ENCODE measurements around the gene AMY1A. TPM values are rescaled to one million over a fixed set of nuclear protein-coding genes. Genes with fewer than 3 reads are reported as not detected.
"Not testable (repeated sequence)": the region's sequence is repeated elsewhere in the genome, so short reads cannot be mapped to it uniquely, and the experiment has no call there.

AMY1A gene
- total RNA-seq, 4 donors from 2014 or later, result not detected

DNA sequence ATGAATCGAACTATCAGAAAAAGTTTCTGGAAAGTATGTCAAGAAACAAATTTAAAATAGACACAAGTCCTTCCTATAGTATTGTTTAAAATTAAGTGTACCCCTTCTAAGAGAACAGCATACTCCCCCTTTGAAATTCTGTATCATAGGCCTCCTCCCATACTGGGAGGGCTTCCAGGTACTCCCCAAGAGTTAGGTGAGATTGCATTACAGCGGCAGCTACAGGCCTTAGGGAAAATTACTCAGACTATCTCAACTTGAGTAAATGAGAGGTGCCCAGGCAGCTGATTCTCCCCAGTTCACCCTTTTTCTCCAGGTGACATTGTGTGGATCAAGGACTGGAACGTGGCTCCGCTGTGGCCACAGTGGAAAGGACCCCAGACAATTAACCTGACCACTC is 45.7 kb downstream of the AMY1A start:
- intact Hi-C loops (cut with DNase I); H3K27ac ChIP-seq (replicated peaks in 1 of 4); H3K4me1 ChIP-seq; DNase-seq (ENCODE audit: extremely low spot score); H3K9me3 ChIP-seq; H3K27me3 ChIP-seq; H3K4me3 ChIP-seq; H3K36me3 ChIP-seq: not testable (repeated sequence)
- no CpG with 5 or more reads among the region's 4 CpGs for WGBS

DNA sequence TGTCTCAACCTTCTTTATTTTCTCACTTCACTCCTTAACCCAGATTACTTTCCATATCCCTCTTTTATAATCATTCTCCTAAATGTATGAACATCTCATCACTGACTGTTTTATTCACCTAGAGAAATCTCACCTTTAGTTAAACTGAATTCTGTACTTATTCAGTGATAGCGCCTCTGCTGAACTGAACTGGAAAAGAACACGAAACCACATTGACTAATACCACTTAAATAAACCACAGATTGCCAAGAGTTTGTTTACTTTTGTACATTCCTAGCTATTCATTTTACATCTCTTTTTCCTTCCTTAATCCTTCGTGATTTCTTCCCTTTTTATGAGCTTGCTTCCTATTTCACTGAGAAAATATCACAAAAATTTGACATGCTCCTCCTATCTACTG is 52.1 kb downstream of the AMY1A start:
- H3K9me3 ChIP-seq; H3K36me3 ChIP-seq; H3K27ac ChIP-seq (replicated peaks in 1 of 4); intact Hi-C loops (cut with DNase I); H3K4me1 ChIP-seq; H3K4me3 ChIP-seq; H3K27me3 ChIP-seq; DNase-seq (ENCODE audit: extremely low spot score): not testable (repeated sequence)
- no CpG with 5 or more reads among the region's 3 CpGs for WGBS

DNA sequence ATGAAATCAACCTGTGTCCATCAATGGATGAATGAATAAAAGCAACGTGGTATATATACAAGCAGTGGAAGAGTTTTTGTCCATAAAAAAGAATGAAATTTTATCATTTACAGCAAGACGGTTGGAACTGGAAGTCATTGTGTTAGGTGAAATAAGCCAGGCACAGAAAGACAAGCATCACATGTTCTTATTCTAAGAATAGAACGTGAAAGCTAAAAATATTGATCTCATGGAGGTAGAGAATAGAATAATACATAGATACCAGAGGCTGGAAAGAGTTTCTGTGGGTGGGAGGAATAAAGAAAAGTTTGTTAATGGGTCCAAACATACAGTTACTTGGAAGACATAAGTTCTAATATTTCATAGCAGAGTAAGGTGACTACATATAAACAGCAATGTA is 54.8 kb downstream of the AMY1A start:
- WGBS, result no CpG with 5 or more reads among the region's 3 CpGs
- intact Hi-C loops (cut with DNase I); H3K27me3 ChIP-seq; H3K4me1 ChIP-seq; DNase-seq (ENCODE audit: extremely low spot score); H3K4me3 ChIP-seq; H3K36me3 ChIP-seq; H3K27ac ChIP-seq (replicated peaks in 1 of 4); H3K9me3 ChIP-seq: not testable (repeated sequence)

Small RNAs within 50 kb of the gene (small RNA-seq; reads per million reads assigned to genes)
- 0 reads per million in 3 donors for gene AC105272.1

Other genes starting within 250 kb of the AMY1A start
- 10 to 100 TPM in 3 of 4 donors, 1 to 10 TPM in 1; 7.5 to 30.3 (median 14.7) TPM for gene RNPC3, start 130.1 kb upstream of the AMY1A start, total RNA-seq
- gene AMY2B, start 84.2 kb upstream of the AMY1A start, total RNA-seq, result 10 to 100 TPM; 34.3 to 60.2 (median 47.4) TPM
- gene AMY2A, start 38.3 kb upstream of the AMY1A start, total RNA-seq, result 1 to 10 TPM in 1 of 4 donors, not detected in 3; 1.7 TPM
- under 1 TPM in 1 of 4 donors, not detected in 3; 0.17 TPM for gene AMY1B, start 40.5 kb downstream of the AMY1A start, total RNA-seq
- gene AMY1C, start 94.1 kb downstream of the AMY1A start, total RNA-seq, result not detected